GM23338 (cell line): ENCODE results near the gene BRSK1. TPM values are rescaled to one million over a fixed set of nuclear protein-coding genes. Genes with fewer than 3 reads are reported as not detected.

Experiments
- ATAC-seq: fragments of 200-7000 bp; cut with Tn5 transposase; 3 replicates; pipeline ENCODE4 v1.9.1; 2020
- DNase-seq: peaks from one replicate; pipeline ENCODE4 v3.0.0-alpha.2; 2015; ENCODE audit warnings: low spot score
- H2AFZ ChIP-seq: fragments of 200-600 bp; sonication (generic); 2 replicates; pipeline ENCODE4 v1.8.0; 2016; ENCODE audit warnings: antibody characterized with exemption, mild to moderate bottlenecking, moderate library complexity
- H3F3A ChIP-seq: fragments of 200-600 bp; sonication (generic); replicated peaks from 2 replicates; pipeline ENCODE4 v1.8.0; 2017; ENCODE audit warnings: antibody characterized with exemption, mixed run types, low read depth
- H3K27ac ChIP-seq: fragments of 200-600 bp; sonication (generic); 2 replicates; pipeline ENCODE4 v1.6.1; 2016; ENCODE audit warnings: low read depth
- H3K27me3 ChIP-seq: fragments of 200-600 bp; sonication (generic); 2 replicates; pipeline ENCODE4 v1.8.0; 2016; ENCODE audit warnings: mild to moderate bottlenecking, mixed run types, moderate library complexity; ENCODE audit not compliant: insufficient read depth
- H3K36me3 ChIP-seq: fragments of 200-600 bp; sonication (generic); 2 replicates; pipeline ENCODE4 v1.8.0; 2016; ENCODE audit warnings: mild to moderate bottlenecking; ENCODE audit not compliant: insufficient read depth
- H3K4me1 ChIP-seq: fragments of 200-600 bp; sonication (generic); 2 replicates; pipeline ENCODE4 v1.8.0; 2016; ENCODE audit warnings: mild to moderate bottlenecking, moderate library complexity; ENCODE audit not compliant: insufficient read depth
- H3K4me2 ChIP-seq: fragments of 200-600 bp; sonication (generic); 2 replicates; pipeline ENCODE4 v1.7.1; 2017; ENCODE audit warnings: mixed run types
- H3K4me3 ChIP-seq: fragments of 200-600 bp; sonication (generic); 2 replicates; pipeline ENCODE4 v1.6.1; 2016; ENCODE audit warnings: mixed run types
- H3K79me2 ChIP-seq: fragments of 200-600 bp; sonication (generic); replicated peaks from 2 replicates; pipeline ENCODE4 v1.8.0; 2017; ENCODE audit warnings: mild to moderate bottlenecking; ENCODE audit not compliant: insufficient read depth
- H3K9me2 ChIP-seq: fragments of 200-600 bp; sonication (generic); 2 replicates; pipeline ENCODE4 v1.8.0; 2017; ENCODE audit not compliant: insufficient read depth
- H4K20me1 ChIP-seq: fragments of 200-600 bp; sonication (generic); replicated peaks from 2 replicates; pipeline ENCODE4 v1.8.0; 2017; ENCODE audit warnings: mild to moderate bottlenecking; ENCODE audit not compliant: insufficient read depth
- H3K27ac Mint-ChIP-seq: 2 replicates; pipeline ENCODE4 v1.8.0; 2020; ENCODE audit warnings: inconsistent platforms, mild to moderate bottlenecking, moderate library complexity, mixed read lengths
- H3K27me3 Mint-ChIP-seq: 3 replicates; pipeline ENCODE4 v1.8.0; 2022; ENCODE audit warnings: low read depth, mild to moderate bottlenecking, moderate library complexity, mixed read lengths, inconsistent platforms; ENCODE audit not compliant: insufficient read depth, poor library complexity
- H3K36me3 Mint-ChIP-seq: 3 replicates; pipeline ENCODE4 v1.8.0; 2021; ENCODE audit warnings: low read depth, mild to moderate bottlenecking, inconsistent platforms, moderate library complexity, mixed read lengths
- H3K4me1 Mint-ChIP-seq: 3 replicates; pipeline ENCODE4 v1.8.0; 2020; ENCODE audit warnings: mild to moderate bottlenecking, inconsistent platforms, mixed read lengths
- H3K4me3 Mint-ChIP-seq: 3 replicates; pipeline ENCODE4 v1.8.0; 2021; ENCODE audit warnings: moderate library complexity, mild to moderate bottlenecking, inconsistent platforms, mixed read lengths
- H3K9me3 Mint-ChIP-seq: 3 replicates; pipeline ENCODE4 v1.8.0; 2020; ENCODE audit warnings: moderate library complexity, mild to moderate bottlenecking, inconsistent platforms, mixed read lengths
- CREB1 ChIP-seq: fragments of 250-450 bp; sonication (Bioruptor Pico); IDR thresholded peaks from 2 replicates; pipeline ENCODE4 v1.5.0; 2020; ENCODE audit warnings: low read depth, mild to moderate bottlenecking, moderate library complexity
- EZH2phosphoT487 ChIP-seq: fragments of 200-600 bp; sonication (generic); IDR thresholded peaks from one replicate; pipeline ENCODE4 v1.8.1; 2018; ENCODE audit warnings: antibody characterized with exemption; ENCODE audit not compliant: unreplicated experiment
- POLR2AphosphoS5 ChIP-seq: IDR thresholded peaks from 2 replicates; pipeline ENCODE4 v1.6.1; 2016; ENCODE audit warnings: antibody characterized with exemption, low read depth
- polyA plus RNA-seq: library from polyadenylated mRNA; unstranded; fragments of >200 nt; fragmentation: Nextera tagmentation; extraction: Ambion mirVana; gene quantifications from 2 replicates; pipeline ENCODE4 v1.2.1, GENCODE V29; 2016
- total RNA-seq: library from RNA; depleted of rRNA; stranded (reverse); fragments of >200 nt; shearing (Covaris generic); gene quantifications from 2 replicates; pipeline ENCODE4 v1.2.3, GENCODE V29; 2014
- TF ChIP-seq, protein P1 (sequence below): fragments of 250-450 bp; sonication (Bioruptor Pico); IDR thresholded peaks from 2 replicates; pipeline ENCODE4 v1.5.0; 2020; ENCODE audit warnings: mild to moderate bottlenecking, moderate library complexity

The BRSK1 gene
- total and polyA plus RNA-seq, 2 experiments from 2014 or later, result 2.3 to 17.2 TPM

DNA sequence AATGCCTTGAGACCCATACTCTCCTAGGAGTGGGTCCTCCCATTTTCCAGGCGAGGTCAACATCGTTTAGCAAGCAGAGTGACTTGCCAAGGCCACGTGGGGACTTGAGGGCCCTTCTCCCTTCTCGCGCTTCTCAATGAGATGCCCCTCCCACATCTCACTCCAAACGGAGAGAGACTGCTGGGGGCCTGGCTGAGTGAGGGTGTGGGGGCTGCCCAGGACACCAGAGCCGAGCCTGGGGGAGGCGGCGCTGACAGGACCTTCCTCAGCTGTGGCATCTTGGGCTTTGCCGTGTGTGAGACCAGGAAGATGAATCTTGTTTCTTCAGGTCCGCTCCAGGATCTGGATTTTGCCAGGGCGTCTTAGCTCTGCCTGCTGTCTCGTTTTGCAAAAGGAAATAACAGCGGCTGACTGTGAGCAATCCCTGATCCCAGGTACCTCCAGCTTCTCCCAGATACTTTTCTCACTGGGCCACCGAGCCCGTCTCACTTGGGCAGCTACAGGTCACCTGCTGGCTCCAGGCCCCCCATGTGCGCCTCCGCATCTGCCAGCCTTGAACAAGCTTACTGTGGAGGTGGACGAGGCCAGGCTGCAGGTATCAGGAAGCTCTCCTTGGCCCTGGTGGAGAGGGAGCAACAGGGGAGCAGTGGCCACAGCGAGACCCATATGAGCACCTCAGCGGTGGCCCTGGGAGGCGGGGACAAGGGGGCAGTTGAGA, 64.7 kb downstream of the BRSK1 start:
- peak overlapping the region; percentile 89 for H3K27ac Mint-ChIP-seq
- Histone ChIP-seq H3K36me3 (no peaks in the 10 kb centered on the region), H3K27ac (peak overlapping the region; percentile 94), H3K27me3 (peaks cover 27% of the 10 kb centered on the region), H3K9me2 (no peaks in the 10 kb centered on the region), H3K4me1 (peaks cover 36% of the 10 kb centered on the region), H3K4me2 (peak overlapping the region; percentile 75), H3K79me2 (no peaks in the 10 kb centered on the region), H3K4me3 (peak overlapping the region; percentile 48), H4K20me1 (no peaks in the 10 kb centered on the region), H2AFZ (no peak overlapping the region), H3F3A (peaks cover 21% of the 10 kb centered on the region)
- H3K36me3 Mint-ChIP-seq, result peaks cover 21% of the 10 kb centered on the region
- DNase-seq (peak; percentile 67), ATAC-seq (peak; percentile 57)
- 0 out of 2 replicates have a peak, but pooled peaks have one; percentile 13 for TF ChIP-seq POLR2AphosphoS5
- TF ChIP-seq, protein P1, sequence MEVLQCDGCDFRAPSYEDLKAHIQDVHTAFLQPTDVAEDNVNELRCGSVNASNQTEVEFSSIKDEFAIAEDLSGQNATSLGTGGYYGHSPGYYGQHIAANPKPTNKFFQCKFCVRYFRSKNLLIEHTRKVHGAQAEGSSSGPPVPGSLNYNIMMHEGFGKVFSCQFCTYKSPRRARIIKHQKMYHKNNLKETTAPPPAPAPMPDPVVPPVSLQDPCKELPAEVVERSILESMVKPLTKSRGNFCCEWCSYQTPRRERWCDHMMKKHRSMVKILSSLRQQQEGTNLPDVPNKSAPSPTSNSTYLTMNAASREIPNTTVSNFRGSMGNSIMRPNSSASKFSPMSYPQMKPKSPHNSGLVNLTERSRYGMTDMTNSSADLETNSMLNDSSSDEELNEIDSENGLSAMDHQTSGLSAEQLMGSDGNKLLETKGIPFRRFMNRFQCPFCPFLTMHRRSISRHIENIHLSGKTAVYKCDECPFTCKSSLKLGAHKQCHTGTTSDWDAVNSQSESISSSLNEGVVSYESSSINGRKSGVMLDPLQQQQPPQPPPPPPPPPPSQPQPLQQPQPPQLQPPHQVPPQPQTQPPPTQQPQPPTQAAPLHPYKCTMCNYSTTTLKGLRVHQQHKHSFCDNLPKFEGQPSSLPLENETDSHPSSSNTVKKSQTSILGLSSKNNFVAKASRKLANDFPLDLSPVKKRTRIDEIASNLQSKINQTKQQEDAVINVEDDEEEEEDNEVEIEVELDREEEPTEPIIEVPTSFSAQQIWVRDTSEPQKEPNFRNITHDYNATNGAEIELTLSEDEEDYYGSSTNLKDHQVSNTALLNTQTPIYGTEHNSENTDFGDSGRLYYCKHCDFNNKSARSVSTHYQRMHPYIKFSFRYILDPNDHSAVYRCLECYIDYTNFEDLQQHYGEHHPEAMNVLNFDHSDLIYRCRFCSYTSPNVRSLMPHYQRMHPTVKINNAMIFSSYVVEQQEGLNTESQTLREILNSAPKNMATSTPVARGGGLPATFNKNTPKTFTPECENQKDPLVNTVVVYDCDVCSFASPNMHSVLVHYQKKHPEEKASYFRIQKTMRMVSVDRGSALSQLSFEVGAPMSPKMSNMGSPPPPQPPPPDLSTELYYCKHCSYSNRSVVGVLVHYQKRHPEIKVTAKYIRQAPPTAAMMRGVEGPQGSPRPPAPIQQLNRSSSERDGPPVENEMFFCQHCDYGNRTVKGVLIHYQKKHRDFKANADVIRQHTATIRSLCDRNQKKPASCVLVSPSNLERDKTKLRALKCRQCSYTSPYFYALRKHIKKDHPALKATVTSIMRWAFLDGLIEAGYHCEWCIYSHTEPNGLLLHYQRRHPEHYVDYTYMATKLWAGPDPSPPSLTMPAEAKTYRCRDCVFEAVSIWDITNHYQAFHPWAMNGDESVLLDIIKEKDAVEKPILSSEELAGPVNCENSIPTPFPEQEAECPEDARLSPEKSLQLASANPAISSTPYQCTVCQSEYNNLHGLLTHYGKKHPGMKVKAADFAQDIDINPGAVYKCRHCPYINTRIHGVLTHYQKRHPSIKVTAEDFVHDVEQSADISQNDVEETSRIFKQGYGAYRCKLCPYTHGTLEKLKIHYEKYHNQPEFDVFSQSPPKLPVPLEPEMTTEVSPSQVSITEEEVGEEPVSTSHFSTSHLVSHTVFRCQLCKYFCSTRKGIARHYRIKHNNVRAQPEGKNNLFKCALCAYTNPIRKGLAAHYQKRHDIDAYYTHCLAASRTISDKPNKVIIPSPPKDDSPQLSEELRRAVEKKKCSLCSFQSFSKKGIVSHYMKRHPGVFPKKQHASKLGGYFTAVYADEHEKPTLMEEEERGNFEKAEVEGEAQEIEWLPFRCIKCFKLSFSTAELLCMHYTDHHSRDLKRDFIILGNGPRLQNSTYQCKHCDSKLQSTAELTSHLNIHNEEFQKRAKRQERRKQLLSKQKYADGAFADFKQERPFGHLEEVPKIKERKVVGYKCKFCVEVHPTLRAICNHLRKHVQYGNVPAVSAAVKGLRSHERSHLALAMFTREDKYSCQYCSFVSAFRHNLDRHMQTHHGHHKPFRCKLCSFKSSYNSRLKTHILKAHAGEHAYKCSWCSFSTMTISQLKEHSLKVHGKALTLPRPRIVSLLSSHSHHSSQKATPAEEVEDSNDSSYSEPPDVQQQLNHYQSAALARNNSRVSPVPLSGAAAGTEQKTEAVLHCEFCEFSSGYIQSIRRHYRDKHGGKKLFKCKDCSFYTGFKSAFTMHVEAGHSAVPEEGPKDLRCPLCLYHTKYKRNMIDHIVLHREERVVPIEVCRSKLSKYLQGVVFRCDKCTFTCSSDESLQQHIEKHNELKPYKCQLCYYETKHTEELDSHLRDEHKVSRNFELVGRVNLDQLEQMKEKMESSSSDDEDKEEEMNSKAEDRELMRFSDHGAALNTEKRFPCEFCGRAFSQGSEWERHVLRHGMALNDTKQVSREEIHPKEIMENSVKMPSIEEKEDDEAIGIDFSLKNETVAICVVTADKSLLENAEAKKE (CRISPR knock-in tag), result no peak
- H3K4me3 Mint-ChIP-seq, result peak overlapping the region; percentile 60
- H3K4me1 Mint-ChIP-seq, result peaks cover 57% of the 10 kb centered on the region
- no peaks in the 10 kb centered on the region for H3K9me3 Mint-ChIP-seq
- H3K27me3 Mint-ChIP-seq, result peaks cover 49% of the 10 kb centered on the region

GRCh38 chr19:55350620-55351315, 67.0 kb downstream of the BRSK1 start:
- no peaks in the 10 kb centered on the region for H3K36me3 ChIP-seq
- H3K27ac ChIP-seq, result no peak overlapping the region
- no peak overlapping the region for H3K4me2 ChIP-seq
- H4K20me1 ChIP-seq, result no peaks in the 10 kb centered on the region
- H3K4me3 Mint-ChIP-seq, result no peak overlapping the region
- DNase-seq (no peak), ATAC-seq (no peak)
- peaks cover 28% of the 10 kb centered on the region for H3F3A ChIP-seq
- peaks cover 45% of the 10 kb centered on the region for H3K27me3 ChIP-seq
- H3K4me1 ChIP-seq, result peaks cover 40% of the 10 kb centered on the region
- H2AFZ ChIP-seq, result no peak overlapping the region
- H3K27me3 Mint-ChIP-seq, result peaks cover 53% of the 10 kb centered on the region
- TF ChIP-seq POLR2AphosphoS5 (0 out of 2 replicates have a peak, but pooled peaks have one; percentile 16), CREB1 (CRISPR knock-in tag) (no peak), EZH2phosphoT487 (no peak)
- H3K36me3 Mint-ChIP-seq, result 0 out of 3 replicates have a peak, but pooled peaks cover 4% of the 10 kb centered on the region
- H3K79me2 ChIP-seq, result no peaks in the 10 kb centered on the region
- no peaks in the 10 kb centered on the region for H3K9me2 ChIP-seq
- peaks cover 52% of the 10 kb centered on the region for H3K4me1 Mint-ChIP-seq
- H3K9me3 Mint-ChIP-seq, result no peaks in the 10 kb centered on the region
- H3K27ac Mint-ChIP-seq, result no peak overlapping the region
- no peak overlapping the region for H3K4me3 ChIP-seq
